Neural crest cell (in vitro differentiated cells): ENCODE measurements around the gene HLA-DPB1. TPM values are rescaled to one million over a fixed set of nuclear protein-coding genes. Genes with fewer than 3 reads are reported as not detected.
"Not testable (repeated sequence)": the region's sequence is repeated elsewhere in the genome, so short reads cannot be mapped to it uniquely, and the experiment has no call there.

Source experiments
- DNase-seq: peaks from one replicate; pipeline ENCODE4 v3.0.0; 2021; ENCODE audit warnings: low read depth, mixed read lengths, low spot score
- H3K27ac Mint-ChIP-seq: one replicate; pipeline ENCODE4 v1.8.0; 2021; ENCODE audit warnings: mild to moderate bottlenecking, mixed read lengths; ENCODE audit not compliant: unreplicated experiment
- H3K27me3 Mint-ChIP-seq: 2 replicates; pipeline ENCODE4 v1.8.0; 2021; ENCODE audit warnings: low read depth, mild to moderate bottlenecking, mixed read lengths
- H3K36me3 Mint-ChIP-seq: 2 replicates; pipeline ENCODE4 v1.8.0; 2021; ENCODE audit warnings: low read depth, mild to moderate bottlenecking, mixed read lengths
- H3K4me1 Mint-ChIP-seq: 2 replicates; pipeline ENCODE4 v1.8.0; 2021; ENCODE audit warnings: mixed read lengths
- H3K4me3 Mint-ChIP-seq: one replicate; pipeline ENCODE4 v1.8.0; 2021; ENCODE audit warnings: mild to moderate bottlenecking, mixed read lengths
- H3K9me3 Mint-ChIP-seq: 2 replicates; pipeline ENCODE4 v1.8.0; 2021; ENCODE audit warnings: mixed read lengths
- CTCF ChIP-seq: fragments of 200-600 bp; sonication (generic); conservative IDR thresholded peaks from 2 replicates; pipeline ENCODE4 v1.5.0; 2021; ENCODE audit warnings: antibody characterized with exemption, mild to moderate bottlenecking
- total RNA-seq: library from RNA; stranded (reverse); gene quantifications from 2 replicates; pipeline ENCODE4 v1.2.1, GENCODE V29; 2021

Gene HLA-DPB1
- total RNA-seq, 1 donor from 2014 or later = 20.4 TPM

DNA sequence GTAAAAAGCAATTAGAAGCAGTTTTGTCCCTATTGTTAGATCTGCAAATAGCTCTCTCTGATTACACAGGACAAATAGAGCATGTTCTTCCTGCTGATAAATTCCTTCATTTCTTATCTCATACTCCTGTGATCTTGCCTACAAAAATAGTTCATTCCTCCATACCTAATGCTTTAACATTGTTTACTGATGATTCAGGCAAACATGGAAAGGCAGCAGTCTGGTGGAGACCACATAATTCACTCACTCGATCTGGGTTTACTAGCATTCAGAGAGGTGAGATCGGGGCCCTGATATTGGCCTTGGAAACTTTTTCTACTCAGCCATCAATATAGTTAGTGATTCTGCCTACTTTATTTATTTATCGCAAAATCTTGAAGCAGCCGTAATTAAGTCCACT, 22.6 kb upstream of the HLA-DPB1 start:
- no peak overlapping the region for H3K4me3 Mint-ChIP-seq
- peaks cover 10% of the 10 kb centered on the region for H3K9me3 Mint-ChIP-seq
- H3K27me3 Mint-ChIP-seq = peaks cover 39% of the 10 kb centered on the region
- DNase-seq = no peak
- no peak overlapping the region for H3K27ac Mint-ChIP-seq
- H3K36me3 Mint-ChIP-seq = peaks cover 4% of the 10 kb centered on the region
- no peak for TF ChIP-seq CTCF
- H3K4me1 Mint-ChIP-seq = peaks cover 11% of the 10 kb centered on the region

GRCh38 chr6:33057222-33058150, 18.3 kb upstream of the HLA-DPB1 start:
- Mint-ChIP-seq H3K4me3 (no peak overlapping the region), H3K4me1 (no peaks in the 10 kb centered on the region), H3K27me3 (peaks cover 29% of the 10 kb centered on the region), H3K9me3 (peaks cover 8% of the 10 kb centered on the region), H3K36me3 (no peaks in the 10 kb centered on the region), H3K27ac (no peak overlapping the region)
- no peak for TF ChIP-seq CTCF
- no peak for DNase-seq

DNA sequence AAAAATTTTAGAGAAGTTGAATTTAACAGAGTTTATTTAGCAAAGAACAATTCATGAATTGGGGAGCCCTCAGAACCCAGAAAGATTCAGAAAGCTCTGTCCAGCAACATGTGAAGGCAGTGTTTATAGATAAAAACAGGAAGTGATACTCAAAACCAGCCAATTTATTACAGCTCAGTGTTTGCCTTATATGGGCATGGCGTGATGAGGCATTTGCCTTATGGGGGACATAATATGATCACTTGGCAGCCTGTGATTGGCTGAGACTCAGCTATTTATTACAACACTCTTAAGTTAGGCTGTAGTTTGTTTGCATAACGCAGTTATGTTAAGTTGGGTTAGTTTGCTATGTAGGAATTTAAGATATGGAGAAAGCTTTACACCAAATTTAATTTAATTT, 13.8 kb upstream of the HLA-DPB1 start:
- no peak overlapping the region for H3K4me3 Mint-ChIP-seq
- H3K27ac Mint-ChIP-seq = no peak overlapping the region
- peaks cover 8% of the 10 kb centered on the region for H3K9me3 Mint-ChIP-seq
- no peak for DNase-seq
- TF ChIP-seq CTCF = no peak
- no peaks in the 10 kb centered on the region for H3K36me3 Mint-ChIP-seq
- H3K27me3 Mint-ChIP-seq = peaks cover 36% of the 10 kb centered on the region
- H3K4me1 Mint-ChIP-seq = no peaks in the 10 kb centered on the region

GRCh38 chr6:33063435-33063834, 12.4 kb upstream of the HLA-DPB1 start:
- not testable (repeated sequence) for H3K9me3 Mint-ChIP-seq, H3K4me1 Mint-ChIP-seq, H3K36me3 Mint-ChIP-seq, DNase-seq, H3K4me3 Mint-ChIP-seq, H3K27ac Mint-ChIP-seq
- H3K27me3 Mint-ChIP-seq = peaks cover 22% of the 10 kb centered on the region

- no peak overlapping the region for H3K27ac Mint-ChIP-seq
- no peak for TF ChIP-seq CTCF
- H3K4me1 Mint-ChIP-seq = no peaks in the 10 kb centered on the region
- H3K4me3 Mint-ChIP-seq = no peak overlapping the region
- no peak for DNase-seq
- H3K9me3 Mint-ChIP-seq = peaks cover 8% of the 10 kb centered on the region
- H3K27me3 Mint-ChIP-seq = peaks cover 20% of the 10 kb centered on the region
- no peaks in the 10 kb centered on the region for H3K36me3 Mint-ChIP-seq
Observed at GRCh38 chr6:33064723-33065122, 11.1 kb upstream of the HLA-DPB1 start.

DNA sequence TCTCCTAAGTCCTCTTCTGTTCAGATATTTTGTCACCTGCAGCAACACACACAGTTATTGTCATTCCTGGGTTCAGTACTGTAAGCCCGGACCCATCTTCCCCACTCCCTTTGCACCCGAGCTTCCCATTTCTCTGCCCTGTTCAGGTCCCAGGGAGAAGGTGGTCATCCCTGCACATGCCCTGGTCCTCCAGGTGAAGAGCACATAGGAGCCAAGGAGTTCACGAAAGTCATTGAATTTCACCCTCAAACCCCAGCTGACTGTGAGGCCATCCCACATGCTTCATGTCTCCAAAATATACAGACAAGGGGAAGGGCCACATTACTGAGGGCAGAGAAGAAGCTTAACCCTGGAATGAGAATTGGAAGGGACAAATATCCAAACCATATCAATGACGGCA, 10.5 kb upstream of the HLA-DPB1 start:
- H3K4me3 Mint-ChIP-seq = no peak overlapping the region
- H3K27ac Mint-ChIP-seq = no peak overlapping the region
- no peaks in the 10 kb centered on the region for H3K36me3 Mint-ChIP-seq
- TF ChIP-seq CTCF = no peak
- peaks cover 20% of the 10 kb centered on the region for H3K27me3 Mint-ChIP-seq
- DNase-seq = no peak
- H3K4me1 Mint-ChIP-seq = no peaks in the 10 kb centered on the region
- H3K9me3 Mint-ChIP-seq = peaks cover 8% of the 10 kb centered on the region
